Measurements from ENCODE around the gene API5. TPM values are rescaled to one million over a fixed set of nuclear protein-coding genes. Genes with fewer than 3 reads are reported as not detected.

The API5 gene
- total RNA-seq, 4 donors from 2014 or later, result 54.9 to 90.1 (median 62.7) TPM

GRCh38 chr11:43359422-43359818, 47.6 kb downstream of the API5 start:
- DNase-seq (ENCODE audit: low spot score) (no peak), ATAC-seq (ENCODE audit: low FRiP score) (peak; percentile 41)
- TF ChIP-seq CTCF (IDR thresholded peaks at IDR 0.05), result no peak

GRCh38 chr11:43360361-43361032, 48.7 kb downstream of the API5 start:
- TF ChIP-seq CTCF (IDR thresholded peaks at IDR 0.05), result no peak
- ATAC-seq (ENCODE audit: low FRiP score), result no peak
- DNase-seq (ENCODE audit: low spot score), result no peak

- TF ChIP-seq CTCF (IDR thresholded peaks at IDR 0.05), result no peak
- ATAC-seq (ENCODE audit: low FRiP score), result no peak
- DNase-seq (ENCODE audit: low spot score), result no peak
These were observed 54.9 kb downstream of the API5 start for GRCh38 chr11:43366677-43367076.

- DNase-seq (ENCODE audit: low spot score), result no peak
- no peak for ATAC-seq (ENCODE audit: low FRiP score)
- no peak for TF ChIP-seq CTCF (IDR thresholded peaks at IDR 0.05)
These were observed 55.8 kb downstream of the API5 start for GRCh38 chr11:43367382-43368178.

GRCh38 chr11:43376065-43376464, 64.3 kb downstream of the API5 start:
- DNase-seq (ENCODE audit: low spot score), result no peak
- ATAC-seq (ENCODE audit: low FRiP score), result no peak
- TF ChIP-seq CTCF (IDR thresholded peaks at IDR 0.05), result no peak

GRCh38 chr11:43376594-43376993, 64.8 kb downstream of the API5 start:
- DNase-seq (ENCODE audit: low spot score) (no peak), ATAC-seq (ENCODE audit: low FRiP score) (no peak)
- no peak for TF ChIP-seq CTCF (IDR thresholded peaks at IDR 0.05)

- TF ChIP-seq CTCF (IDR thresholded peaks at IDR 0.05), result no peak
- ATAC-seq (ENCODE audit: low FRiP score), result no peak
- DNase-seq (ENCODE audit: low spot score), result no peak
These were observed 65.6 kb downstream of the API5 start for GRCh38 chr11:43377389-43377788.
